ENCODE measurements around the gene AATK. TPM values are rescaled to one million over a fixed set of nuclear protein-coding genes. Genes with fewer than 3 reads are reported as not detected.

AATK gene
- total and polyA plus RNA-seq, 2 experiments from 2014 or later = 1.1 to 5.0 TPM

DNA sequence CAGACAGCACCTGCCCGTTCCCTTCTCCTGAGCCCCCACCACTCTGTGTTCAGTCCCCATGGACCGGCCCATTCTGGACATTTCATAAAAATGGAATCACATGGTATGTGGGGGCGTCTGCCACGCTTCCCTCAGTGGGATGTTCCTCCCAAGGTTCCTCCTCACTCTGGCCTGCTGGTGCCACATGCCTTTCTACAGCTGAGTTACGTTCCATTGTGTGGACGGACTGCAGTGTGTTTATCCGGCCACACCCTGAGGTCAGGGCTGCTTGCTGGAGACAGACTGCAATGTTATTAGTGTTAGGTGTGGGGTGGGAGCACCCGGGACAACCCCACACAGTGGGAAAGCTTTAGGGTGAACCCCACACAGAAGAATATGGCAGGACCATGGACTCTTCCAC, 5.9 kb upstream of the AATK start:
- Mint-ChIP-seq H3K27ac (no peak overlapping the region), H3K9me3 (no peaks in the 10 kb centered on the region), H3K4me3 (no peak overlapping the region), H3K27me3 (ENCODE audit: insufficient read depth, low read depth, poor library complexity) (peaks cover 6% of the 10 kb centered on the region), H3K36me3 (ENCODE audit: low read depth) (no peaks in the 10 kb centered on the region), H3K4me1 (peaks cover 2% of the 10 kb centered on the region; the same call in 1 of the 3 replicates)
- Histone ChIP-seq H3K4me3 (no peak overlapping the region), H3K79me2 (replicated peaks; ENCODE audit: insufficient read depth) (no peaks in the 10 kb centered on the region), H2AFZ (no peak overlapping the region), H3K9me2 (ENCODE audit: insufficient read depth) (no peaks in the 10 kb centered on the region), H3K36me3 (ENCODE audit: insufficient read depth) (no peaks in the 10 kb centered on the region), H3F3A (replicated peaks; ENCODE audit: low read depth) (0 out of 2 replicates have a peak, but pooled peaks cover 8% of the 10 kb centered on the region), H3K27me3 (ENCODE audit: insufficient read depth) (no peaks in the 10 kb centered on the region), H3K4me2 (no peak overlapping the region), H3K4me1 (ENCODE audit: insufficient read depth) (no peaks in the 10 kb centered on the region), H3K27ac (ENCODE audit: low read depth) (no peak overlapping the region), H4K20me1 (replicated peaks; ENCODE audit: insufficient read depth) (no peaks in the 10 kb centered on the region)
- DNase-seq (ENCODE audit: low spot score) (no peak), ATAC-seq (no peak)
- no peak for TF ChIP-seq EZH2 (IDR thresholded peaks at IDR 0.05; ENCODE audit: low read depth, unreplicated experiment)

DNA sequence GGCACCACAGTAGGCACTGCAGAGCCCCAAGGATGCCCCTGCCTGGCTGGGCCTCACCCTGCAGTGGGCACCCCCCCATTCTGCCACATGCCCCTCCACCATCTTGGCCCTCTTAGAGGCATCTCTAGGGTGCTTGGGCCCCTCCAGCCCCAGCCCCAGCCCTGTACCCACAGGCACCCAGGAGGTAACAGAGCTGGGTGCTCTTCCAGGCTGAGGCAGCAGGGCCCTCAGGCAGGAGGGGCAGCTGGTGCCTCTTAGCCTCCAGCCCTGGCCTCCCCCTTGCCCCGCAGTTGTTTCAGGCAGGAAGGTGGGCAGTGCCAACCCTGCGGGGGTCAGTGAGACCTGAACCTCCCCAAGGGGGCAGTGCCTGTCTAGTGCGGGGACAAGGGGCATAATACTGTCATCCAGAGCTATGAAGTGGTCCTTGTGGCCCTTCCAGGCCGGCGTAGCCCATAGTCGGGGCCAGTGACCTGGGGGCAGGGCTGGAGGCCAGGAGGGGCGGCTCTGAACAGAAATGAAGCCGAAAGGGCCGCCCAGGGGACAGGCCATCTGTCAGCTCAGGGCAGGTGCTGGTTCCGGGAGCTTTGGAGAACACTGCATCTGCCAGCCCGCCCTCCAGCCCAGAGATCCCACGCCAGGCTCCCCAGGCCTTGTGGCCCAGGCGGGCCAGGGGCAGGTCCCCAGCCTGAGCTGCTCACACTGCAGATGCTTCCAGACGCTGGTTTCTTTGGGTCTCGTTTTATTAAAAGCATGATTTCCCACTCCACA, 4.9 kb upstream of the AATK start:
- Mint-ChIP-seq H3K9me3 (no peaks in the 10 kb centered on the region), H3K4me1 (peaks cover 2% of the 10 kb centered on the region; the same call in 1 of the 3 replicates), H3K4me3 (no peak overlapping the region), H3K36me3 (ENCODE audit: low read depth) (no peaks in the 10 kb centered on the region), H3K27me3 (ENCODE audit: insufficient read depth, low read depth, poor library complexity) (peaks cover 6% of the 10 kb centered on the region), H3K27ac (no peak overlapping the region)
- H4K20me1 ChIP-seq (replicated peaks; ENCODE audit: insufficient read depth) = no peaks in the 10 kb centered on the region
- H3K79me2 ChIP-seq (replicated peaks; ENCODE audit: insufficient read depth) = no peaks in the 10 kb centered on the region
- H3K27me3 ChIP-seq (ENCODE audit: insufficient read depth) = no peaks in the 10 kb centered on the region
- DNase-seq (ENCODE audit: low spot score) (no peak), ATAC-seq (no peak)
- H3K27ac ChIP-seq (ENCODE audit: low read depth) = no peak overlapping the region
- no peaks in the 10 kb centered on the region for H3K4me1 ChIP-seq (ENCODE audit: insufficient read depth)
- no peaks in the 10 kb centered on the region for H3K36me3 ChIP-seq (ENCODE audit: insufficient read depth)
- 0 out of 2 replicates have a peak, but pooled peaks cover 8% of the 10 kb centered on the region for H3F3A ChIP-seq (replicated peaks; ENCODE audit: low read depth)
- TF ChIP-seq, protein P1, sequence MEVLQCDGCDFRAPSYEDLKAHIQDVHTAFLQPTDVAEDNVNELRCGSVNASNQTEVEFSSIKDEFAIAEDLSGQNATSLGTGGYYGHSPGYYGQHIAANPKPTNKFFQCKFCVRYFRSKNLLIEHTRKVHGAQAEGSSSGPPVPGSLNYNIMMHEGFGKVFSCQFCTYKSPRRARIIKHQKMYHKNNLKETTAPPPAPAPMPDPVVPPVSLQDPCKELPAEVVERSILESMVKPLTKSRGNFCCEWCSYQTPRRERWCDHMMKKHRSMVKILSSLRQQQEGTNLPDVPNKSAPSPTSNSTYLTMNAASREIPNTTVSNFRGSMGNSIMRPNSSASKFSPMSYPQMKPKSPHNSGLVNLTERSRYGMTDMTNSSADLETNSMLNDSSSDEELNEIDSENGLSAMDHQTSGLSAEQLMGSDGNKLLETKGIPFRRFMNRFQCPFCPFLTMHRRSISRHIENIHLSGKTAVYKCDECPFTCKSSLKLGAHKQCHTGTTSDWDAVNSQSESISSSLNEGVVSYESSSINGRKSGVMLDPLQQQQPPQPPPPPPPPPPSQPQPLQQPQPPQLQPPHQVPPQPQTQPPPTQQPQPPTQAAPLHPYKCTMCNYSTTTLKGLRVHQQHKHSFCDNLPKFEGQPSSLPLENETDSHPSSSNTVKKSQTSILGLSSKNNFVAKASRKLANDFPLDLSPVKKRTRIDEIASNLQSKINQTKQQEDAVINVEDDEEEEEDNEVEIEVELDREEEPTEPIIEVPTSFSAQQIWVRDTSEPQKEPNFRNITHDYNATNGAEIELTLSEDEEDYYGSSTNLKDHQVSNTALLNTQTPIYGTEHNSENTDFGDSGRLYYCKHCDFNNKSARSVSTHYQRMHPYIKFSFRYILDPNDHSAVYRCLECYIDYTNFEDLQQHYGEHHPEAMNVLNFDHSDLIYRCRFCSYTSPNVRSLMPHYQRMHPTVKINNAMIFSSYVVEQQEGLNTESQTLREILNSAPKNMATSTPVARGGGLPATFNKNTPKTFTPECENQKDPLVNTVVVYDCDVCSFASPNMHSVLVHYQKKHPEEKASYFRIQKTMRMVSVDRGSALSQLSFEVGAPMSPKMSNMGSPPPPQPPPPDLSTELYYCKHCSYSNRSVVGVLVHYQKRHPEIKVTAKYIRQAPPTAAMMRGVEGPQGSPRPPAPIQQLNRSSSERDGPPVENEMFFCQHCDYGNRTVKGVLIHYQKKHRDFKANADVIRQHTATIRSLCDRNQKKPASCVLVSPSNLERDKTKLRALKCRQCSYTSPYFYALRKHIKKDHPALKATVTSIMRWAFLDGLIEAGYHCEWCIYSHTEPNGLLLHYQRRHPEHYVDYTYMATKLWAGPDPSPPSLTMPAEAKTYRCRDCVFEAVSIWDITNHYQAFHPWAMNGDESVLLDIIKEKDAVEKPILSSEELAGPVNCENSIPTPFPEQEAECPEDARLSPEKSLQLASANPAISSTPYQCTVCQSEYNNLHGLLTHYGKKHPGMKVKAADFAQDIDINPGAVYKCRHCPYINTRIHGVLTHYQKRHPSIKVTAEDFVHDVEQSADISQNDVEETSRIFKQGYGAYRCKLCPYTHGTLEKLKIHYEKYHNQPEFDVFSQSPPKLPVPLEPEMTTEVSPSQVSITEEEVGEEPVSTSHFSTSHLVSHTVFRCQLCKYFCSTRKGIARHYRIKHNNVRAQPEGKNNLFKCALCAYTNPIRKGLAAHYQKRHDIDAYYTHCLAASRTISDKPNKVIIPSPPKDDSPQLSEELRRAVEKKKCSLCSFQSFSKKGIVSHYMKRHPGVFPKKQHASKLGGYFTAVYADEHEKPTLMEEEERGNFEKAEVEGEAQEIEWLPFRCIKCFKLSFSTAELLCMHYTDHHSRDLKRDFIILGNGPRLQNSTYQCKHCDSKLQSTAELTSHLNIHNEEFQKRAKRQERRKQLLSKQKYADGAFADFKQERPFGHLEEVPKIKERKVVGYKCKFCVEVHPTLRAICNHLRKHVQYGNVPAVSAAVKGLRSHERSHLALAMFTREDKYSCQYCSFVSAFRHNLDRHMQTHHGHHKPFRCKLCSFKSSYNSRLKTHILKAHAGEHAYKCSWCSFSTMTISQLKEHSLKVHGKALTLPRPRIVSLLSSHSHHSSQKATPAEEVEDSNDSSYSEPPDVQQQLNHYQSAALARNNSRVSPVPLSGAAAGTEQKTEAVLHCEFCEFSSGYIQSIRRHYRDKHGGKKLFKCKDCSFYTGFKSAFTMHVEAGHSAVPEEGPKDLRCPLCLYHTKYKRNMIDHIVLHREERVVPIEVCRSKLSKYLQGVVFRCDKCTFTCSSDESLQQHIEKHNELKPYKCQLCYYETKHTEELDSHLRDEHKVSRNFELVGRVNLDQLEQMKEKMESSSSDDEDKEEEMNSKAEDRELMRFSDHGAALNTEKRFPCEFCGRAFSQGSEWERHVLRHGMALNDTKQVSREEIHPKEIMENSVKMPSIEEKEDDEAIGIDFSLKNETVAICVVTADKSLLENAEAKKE (CRISPR knock-in tag; IDR thresholded peaks at IDR 0.05) = no peak
- TF ChIP-seq, protein P2, sequence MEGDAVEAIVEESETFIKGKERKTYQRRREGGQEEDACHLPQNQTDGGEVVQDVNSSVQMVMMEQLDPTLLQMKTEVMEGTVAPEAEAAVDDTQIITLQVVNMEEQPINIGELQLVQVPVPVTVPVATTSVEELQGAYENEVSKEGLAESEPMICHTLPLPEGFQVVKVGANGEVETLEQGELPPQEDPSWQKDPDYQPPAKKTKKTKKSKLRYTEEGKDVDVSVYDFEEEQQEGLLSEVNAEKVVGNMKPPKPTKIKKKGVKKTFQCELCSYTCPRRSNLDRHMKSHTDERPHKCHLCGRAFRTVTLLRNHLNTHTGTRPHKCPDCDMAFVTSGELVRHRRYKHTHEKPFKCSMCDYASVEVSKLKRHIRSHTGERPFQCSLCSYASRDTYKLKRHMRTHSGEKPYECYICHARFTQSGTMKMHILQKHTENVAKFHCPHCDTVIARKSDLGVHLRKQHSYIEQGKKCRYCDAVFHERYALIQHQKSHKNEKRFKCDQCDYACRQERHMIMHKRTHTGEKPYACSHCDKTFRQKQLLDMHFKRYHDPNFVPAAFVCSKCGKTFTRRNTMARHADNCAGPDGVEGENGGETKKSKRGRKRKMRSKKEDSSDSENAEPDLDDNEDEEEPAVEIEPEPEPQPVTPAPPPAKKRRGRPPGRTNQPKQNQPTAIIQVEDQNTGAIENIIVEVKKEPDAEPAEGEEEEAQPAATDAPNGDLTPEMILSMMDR (conservative IDR thresholded peaks at IDR 0.05; ENCODE audit: low read depth in 2 of 2) = no peak
- TF ChIP-seq ZNF331 (CRISPR knock-in tag; IDR thresholded peaks at IDR 0.05; ENCODE audit: low read depth) = no peak
- no peak overlapping the region for H3K4me3 ChIP-seq
- no peak overlapping the region for H3K4me2 ChIP-seq
- no peak overlapping the region for H2AFZ ChIP-seq
- H3K9me2 ChIP-seq (ENCODE audit: insufficient read depth) = no peaks in the 10 kb centered on the region

Measured in GM23338 (cell line).